GM12892 (cell line): Measurements from ENCODE around the gene FFAR2.

Experiments used
- DNase-seq: peaks from one replicate; pipeline ENCODE4 v3.0.0; 2011; ENCODE audit not compliant: insufficient read length
- FAIRE-seq: peaks from 2 replicates; lab custom pipeline; 2011; peaks lifted over from hg19 to GRCh38; lab: Jason Lieb, UNC
- POLR2A ChIP-seq: IDR thresholded peaks from 2 replicates; pipeline ENCODE4 v1.6.1; 2011; ENCODE audit warnings: low read depth, low read length, control low read depth
- POLR2AphosphoS5 ChIP-seq: IDR thresholded peaks from 2 replicates; pipeline ENCODE4 v1.6.1; 2011; ENCODE audit warnings: low read depth, low read length, control low read depth
- TAF1 ChIP-seq: IDR thresholded peaks from 2 replicates; pipeline ENCODE4 v1.6.1; 2011; ENCODE audit warnings: low read depth, mild to moderate bottlenecking, control low read depth, low read length, borderline replicate concordance

FFAR2 gene

DNA sequence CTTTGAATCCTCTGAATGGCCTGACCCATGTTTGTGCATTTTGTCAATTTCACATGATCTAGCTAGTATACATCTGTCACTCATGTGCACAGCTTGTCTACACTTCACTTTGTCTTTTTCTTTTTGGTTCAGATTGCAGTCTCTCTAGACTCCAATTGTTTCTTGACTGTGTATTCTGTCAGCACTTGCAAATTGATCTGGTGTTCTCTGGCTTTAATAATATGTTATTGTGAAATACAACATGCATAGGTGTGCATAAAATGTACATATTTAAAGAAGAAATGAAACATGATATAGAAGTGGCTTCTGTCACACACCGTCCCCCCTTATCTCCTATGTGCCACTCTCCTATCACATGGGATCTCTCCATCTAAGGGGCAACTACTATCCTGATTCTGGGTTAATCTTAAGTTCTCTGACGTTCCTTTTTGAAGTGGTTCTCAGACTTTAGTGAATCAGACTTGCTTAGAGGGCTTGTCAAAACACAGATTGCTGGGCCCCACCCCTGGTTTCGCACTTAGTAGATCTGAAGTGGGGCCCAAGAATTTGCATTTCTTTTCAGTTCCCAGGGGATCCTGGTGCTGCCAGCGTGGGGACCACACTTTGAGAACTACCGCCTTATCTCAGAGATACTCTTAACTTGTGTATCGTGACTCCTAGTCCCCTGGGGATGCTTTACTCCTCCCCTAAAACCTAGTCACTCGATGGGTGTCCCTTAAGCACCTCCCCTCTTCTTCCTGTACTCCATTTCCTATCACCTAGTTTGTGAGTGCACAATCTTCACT, 36.4 kb downstream of the FFAR2 start:
- DNase-seq (peak; percentile 58), FAIRE-seq (peak; percentile 96)
- 0 out of 2 replicates have a peak, but pooled peaks have one; percentile 44 for TF ChIP-seq POLR2AphosphoS5
- no peak for TF ChIP-seq TAF1

DNA sequence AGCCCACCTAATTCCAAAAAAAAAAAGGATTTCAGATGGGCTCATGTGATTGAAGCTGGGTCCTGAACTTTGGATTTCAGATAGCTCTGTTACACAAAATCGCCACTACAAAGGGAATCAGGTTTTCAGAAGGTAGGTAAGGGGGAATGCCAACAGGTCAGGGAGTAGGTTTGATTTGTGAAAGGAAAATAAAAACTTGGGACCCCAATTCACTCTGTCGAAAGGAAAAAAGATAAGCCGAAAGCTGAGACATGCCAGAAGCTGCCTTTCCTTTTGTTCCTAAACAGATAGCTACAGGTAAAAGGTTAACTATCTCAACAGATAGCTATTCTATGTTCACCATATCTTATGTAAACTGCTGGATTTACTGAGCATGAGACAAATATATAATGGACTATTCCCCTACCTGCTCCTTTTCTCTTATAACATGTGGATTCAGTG, 38.2 kb downstream of the FFAR2 start:
- DNase-seq: no peak
- TF ChIP-seq POLR2AphosphoS5 (no peak), POLR2A (no peak), TAF1 (no peak)
- FAIRE-seq: no peak

DNA sequence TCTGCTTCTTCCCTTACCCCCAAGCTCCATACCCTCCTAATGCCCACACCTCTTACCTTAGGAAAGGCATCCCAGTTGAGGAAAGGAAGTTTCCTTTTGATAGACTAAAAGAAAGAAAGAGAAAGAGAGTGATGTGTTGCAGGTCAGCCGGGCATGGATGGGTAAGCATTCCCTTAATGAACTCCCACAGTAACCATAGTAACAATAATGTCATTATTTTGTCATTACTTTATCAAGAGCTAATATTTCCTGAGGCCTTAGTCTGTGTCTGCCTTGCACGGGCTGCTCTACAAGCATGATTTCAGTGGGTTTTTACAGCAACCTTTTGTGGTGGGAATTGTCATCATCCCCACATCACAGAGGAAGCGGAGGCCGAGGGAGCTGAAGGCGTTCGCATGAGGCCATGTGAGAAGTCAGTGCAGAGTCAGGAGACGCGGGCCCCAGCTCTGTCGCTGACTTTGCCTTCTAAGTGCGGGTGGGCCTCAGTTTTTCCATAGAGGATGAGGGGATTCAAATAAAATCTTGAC, 39.7 kb downstream of the FFAR2 start:
- FAIRE-seq (no peak), DNase-seq (no peak)
- no peak for TF ChIP-seq POLR2A
- TF ChIP-seq POLR2AphosphoS5: no peak
- no peak for TF ChIP-seq TAF1

DNA sequence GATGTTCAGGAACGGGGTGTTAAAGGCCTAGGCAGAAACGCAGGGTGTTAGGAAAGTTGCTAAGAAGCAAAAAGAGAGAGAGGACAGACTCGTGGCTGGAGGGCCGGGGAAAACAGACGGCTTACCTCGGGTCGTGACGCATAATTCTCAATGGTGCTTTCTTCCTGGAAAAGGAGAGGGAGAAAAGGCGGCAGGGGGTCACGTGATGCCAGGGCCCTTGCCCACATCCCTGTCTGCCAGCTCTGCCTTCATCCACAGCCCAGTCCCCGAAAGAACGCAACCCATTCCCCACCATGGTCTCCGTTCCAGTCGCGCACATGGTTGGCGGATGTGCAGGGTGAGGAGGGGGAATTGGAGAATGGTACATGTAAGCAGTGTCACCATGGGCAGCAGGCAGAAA, 40.6 kb downstream of the FFAR2 start:
- DNase-seq (no peak), FAIRE-seq (no peak)
- TF ChIP-seq POLR2A: no peak

DNA sequence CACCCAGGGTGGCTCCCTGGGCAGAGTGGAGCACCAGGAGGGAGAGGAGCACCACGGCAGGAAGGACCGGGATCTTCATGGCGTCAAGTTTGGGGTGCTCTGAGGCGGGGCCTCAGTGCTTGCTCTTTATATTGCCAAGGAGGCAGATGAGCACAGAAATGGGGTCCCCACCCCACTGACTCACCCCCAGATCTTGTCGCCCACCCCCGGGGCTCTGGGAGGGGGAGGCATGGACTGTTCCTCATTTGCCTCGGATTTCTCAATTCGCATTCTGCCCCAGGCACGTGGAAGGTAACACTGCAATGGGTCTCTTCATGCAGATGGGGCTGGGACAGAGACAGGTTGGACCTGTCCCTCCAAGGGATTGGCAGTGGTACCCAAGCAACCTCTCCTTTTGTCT, 42.3 kb downstream of the FFAR2 start, which contains the start of gene KRTDAP:
Gene KRTDAP (minus strand): TSS at position 101 of the 400 bp plus-strand sequence. CDS start 22 bp downstream, at position 79.
- no peak for DNase-seq
- no peak for FAIRE-seq
- TF ChIP-seq TAF1 (no peak), POLR2A (no peak), POLR2AphosphoS5 (no peak)

DNA sequence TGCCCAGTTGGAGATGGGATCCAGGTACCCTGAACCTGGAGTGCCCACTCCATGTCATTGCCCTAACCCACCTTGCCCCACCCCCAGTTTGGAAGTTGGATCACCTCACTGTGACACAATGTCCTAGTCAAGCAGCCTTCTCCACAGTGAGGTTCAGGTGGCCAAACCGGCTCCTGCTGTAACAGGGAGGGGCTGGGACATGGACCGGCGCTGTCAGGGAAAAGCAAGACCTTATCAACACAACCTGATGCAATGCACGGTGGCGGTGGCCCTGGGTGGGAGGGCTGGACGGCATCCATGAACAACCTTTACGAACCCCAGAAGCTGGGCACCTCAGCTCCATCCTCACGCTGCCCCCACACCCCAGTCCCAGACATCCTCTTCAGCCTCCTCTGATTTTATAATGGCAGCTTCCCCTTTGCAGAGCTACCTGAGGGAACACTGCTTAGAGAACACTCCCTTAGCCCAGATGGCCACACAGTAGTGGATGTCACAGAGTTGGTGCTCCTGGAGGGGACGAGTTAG, 43.8 kb downstream of the FFAR2 start:
- DNase-seq (no peak), FAIRE-seq (no peak)
- TF ChIP-seq POLR2AphosphoS5 (no peak), POLR2A (no peak), TAF1 (no peak)

DNA sequence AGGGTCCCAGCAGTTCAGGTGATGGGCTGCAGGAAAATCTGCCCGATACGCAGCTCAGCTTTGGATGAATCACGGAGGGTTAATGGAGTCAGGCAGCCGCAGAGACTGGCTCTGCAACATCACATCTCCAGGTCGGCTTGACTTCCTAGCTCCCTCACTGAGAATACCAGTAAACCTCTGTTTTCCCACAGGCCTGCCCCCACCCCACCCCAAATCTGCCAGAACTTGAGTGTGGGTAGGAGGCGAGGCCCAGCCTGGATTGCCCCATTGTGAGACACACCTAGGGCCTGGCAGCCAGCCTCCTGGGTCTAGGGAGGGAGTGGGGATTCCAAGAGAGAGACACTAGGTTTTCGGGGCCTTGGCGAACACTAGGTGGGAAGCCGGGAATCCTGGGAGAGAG, 45.9 kb downstream of the FFAR2 start:
- no peak for DNase-seq
- no peak for FAIRE-seq
- no peak for TF ChIP-seq POLR2AphosphoS5
- no peak for TF ChIP-seq POLR2A
- no peak for TF ChIP-seq TAF1

DNA sequence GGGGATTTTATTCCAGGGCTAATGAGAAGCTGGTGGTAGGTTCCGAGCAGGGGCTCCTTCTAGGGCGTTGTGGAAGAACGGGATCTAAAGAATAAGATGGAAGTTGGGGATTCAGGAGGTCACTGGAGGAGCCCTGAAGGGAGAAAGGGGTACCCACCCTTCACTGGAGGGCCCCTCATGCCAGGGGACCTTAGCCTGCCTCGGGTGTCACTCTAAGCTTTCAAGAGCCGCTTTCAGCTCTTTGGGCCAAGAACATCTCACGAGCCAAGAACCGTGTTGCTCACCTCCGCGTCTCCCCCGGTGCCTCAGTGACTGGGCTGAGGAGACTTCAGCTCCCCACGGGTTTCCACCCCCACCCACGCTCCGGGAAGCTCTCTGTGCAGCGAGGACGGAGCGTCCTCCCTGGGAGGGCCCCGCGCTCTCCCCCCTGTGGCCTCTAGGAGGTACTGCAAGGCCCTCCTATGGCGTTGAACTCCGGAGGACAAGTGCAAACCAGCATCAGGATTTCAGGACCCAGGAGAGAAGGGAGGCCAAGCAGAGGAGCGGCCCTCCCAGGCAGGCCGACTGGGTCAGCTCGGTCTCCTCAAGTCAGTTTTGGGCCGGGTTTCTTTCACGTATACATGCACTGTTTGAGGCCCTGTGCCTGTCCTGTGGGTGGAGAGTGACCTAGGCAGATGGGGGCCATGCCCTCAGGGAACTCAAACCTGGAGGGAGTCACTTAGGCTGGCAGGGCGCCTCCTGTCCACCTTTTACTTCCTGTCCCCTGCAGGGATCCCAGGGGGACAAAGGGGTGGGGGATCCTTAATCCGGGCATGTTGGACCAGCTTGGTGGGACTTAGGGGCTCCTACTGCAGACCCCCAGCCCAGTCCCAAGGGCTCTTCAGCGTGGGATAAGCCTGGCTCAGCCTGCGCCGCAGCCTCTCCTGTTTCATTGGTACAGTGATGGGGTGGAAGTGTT, 47.3 kb downstream of the FFAR2 start:
- FAIRE-seq (peak; percentile 97), DNase-seq (peak; percentile 91)
- no peak for TF ChIP-seq TAF1

DNA sequence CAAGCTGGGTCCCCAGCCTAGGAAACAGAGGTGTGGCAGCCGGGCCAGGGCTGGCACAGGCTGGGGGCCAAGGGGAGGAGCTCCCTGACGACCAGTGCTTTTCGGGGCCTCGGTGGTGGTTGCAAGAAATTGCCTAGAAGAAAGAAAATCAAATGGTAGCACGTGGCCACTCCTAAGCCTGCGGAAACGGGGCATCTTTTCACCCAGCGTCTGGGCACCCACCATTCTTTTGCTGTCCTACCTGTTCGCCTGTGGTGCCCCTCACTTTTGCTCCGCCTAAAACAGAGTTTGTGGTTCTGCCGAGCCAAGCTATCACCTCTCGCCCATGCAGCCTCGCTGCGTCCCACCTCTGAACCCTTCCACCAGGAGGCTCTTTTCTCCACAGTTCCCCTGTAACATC, 49.3 kb downstream of the FFAR2 start:
- no peak for TF ChIP-seq POLR2A
- no peak for TF ChIP-seq POLR2AphosphoS5
- TF ChIP-seq TAF1: no peak
- DNase-seq: no peak
- FAIRE-seq: no peak

DNA sequence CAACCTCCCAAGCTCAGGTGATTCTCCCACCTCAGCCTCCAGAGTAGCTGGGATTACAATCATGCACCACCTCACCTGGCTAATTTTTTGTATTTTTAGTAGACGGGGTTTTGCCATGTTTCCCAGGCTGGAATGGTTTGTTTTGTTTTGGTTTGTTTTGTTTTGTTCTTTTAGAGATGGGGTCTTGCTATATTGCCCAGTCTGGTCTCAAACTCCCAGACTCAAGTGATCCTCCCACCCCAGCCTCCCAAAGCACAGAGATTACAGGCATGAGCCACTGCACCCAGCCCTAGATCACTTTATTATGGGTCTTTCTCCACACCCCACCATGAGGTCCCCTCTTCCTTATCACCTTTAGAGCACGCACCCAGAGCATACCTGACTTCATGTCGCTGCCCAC, 50.2 kb downstream of the FFAR2 start:
- TF ChIP-seq POLR2AphosphoS5: no peak
- TF ChIP-seq POLR2A: no peak
- no peak for TF ChIP-seq TAF1
- no peak for FAIRE-seq

DNA sequence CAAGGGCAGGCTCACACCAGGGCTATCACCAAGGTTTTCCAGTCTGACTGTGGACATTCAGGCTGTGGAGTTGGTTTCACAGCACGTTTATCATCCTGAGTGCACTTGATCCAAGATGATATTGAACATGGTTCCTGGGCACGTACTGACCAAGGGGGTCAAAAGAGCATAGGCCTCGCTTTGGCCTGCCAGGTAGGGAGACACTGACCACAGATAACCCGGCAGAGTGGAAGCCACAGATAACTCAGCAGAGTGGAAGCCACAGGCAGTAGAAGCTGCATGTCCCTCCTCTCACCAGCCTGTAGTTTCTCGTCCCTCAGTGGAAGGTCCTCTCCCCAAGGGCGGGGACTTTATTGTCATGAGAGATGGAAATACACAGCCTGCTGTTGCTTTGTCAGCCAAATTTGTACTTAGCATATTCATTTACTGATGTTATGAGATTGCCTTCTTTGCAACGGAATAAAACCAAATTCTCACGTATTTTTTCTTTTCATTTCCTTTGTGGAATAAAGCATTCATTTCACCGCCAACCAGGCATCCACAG, 51.0 kb downstream of the FFAR2 start:
- FAIRE-seq: no peak
- TF ChIP-seq TAF1: no peak
- TF ChIP-seq POLR2AphosphoS5: no peak
- no peak for TF ChIP-seq POLR2A
- DNase-seq: no peak

More for the DNA sequence above, 50.2 kb downstream of the FFAR2 start:
- no peak for DNase-seq
